Panc1 (cell line): ENCODE data around the gene CFAP299. TPM values are rescaled to one million over a fixed set of nuclear protein-coding genes. Genes with fewer than 3 reads are reported as not detected.

Source experiments
- ATAC-seq: fragments of 200-7000 bp; cut with Tn5 transposase; 2 replicates; pipeline ENCODE4 v1.9.1; 2020; ENCODE audit warnings: mild to moderate bottlenecking, moderate library complexity
- BruUV-seq: library from RNA; stranded (reverse); fragments of 400-500 nt; replicated peaks from 2 replicates; lab custom pipeline; 2021; lab: Mats Ljungman, UMichigan
- CTCF ChIA-PET: fragments of 300-600 bp; sonication (Branson Sonifier 250); formaldehyde crosslinking; loops from one replicate; lab custom pipeline; 2022; ENCODE audit warnings: antibody characterized with exemption; lab: Charles Lee
- POLR2A ChIA-PET: fragments of 300-600 bp; sonication (Branson Sonifier 250); formaldehyde crosslinking; loops from one replicate; lab custom pipeline; 2022; ENCODE audit warnings: antibody characterized with exemption; lab: Charles Lee
- DNase-seq: peaks from one replicate; pipeline ENCODE4 v3.0.0-alpha.2; 2010; ENCODE audit warnings: low read depth, low spot score
- H3K27ac ChIP-seq: 2 replicates; pipeline ENCODE4 v1.5.1; 2011; ENCODE audit warnings: mild to moderate bottlenecking, low read length, inconsistent platforms
- H3K27me3 ChIP-seq: fragments of 200-500 bp; sonication (Bioruptor generic); 2 replicates; pipeline ENCODE4 v1.6.0; 2014; ENCODE audit warnings: low read length, inconsistent platforms; ENCODE audit not compliant: control insufficient read depth, insufficient read depth
- H3K36me3 ChIP-seq: fragments of 200-500 bp; sonication (Bioruptor generic); 2 replicates; pipeline ENCODE4 v1.5.1; 2014; ENCODE audit warnings: inconsistent platforms, mild to moderate bottlenecking, low read length, moderate library complexity; ENCODE audit not compliant: control insufficient read depth, insufficient read depth
- H3K4me1 ChIP-seq: 2 replicates; pipeline ENCODE4 v1.5.1; 2011; ENCODE audit warnings: inconsistent platforms, mild to moderate bottlenecking, low read length, moderate library complexity; ENCODE audit not compliant: control insufficient read depth, insufficient read depth
- H3K4me3 ChIP-seq, 2 experiments: 2 replicates each; pipeline ENCODE4 v1.5.1; 2011 to 2012; ENCODE audit warnings: low read depth in 2 of 2, low read length in 2 of 2, mild to moderate bottlenecking in 2 of 2, inconsistent platforms in 1 of 2, moderate library complexity in 1 of 2
- H3K9me3 ChIP-seq: fragments of 200-500 bp; sonication (Bioruptor generic); 2 replicates; pipeline ENCODE4 v1.5.1; 2014; ENCODE audit warnings: low read depth, mild to moderate bottlenecking, inconsistent platforms, low read length, moderate library complexity; ENCODE audit not compliant: control insufficient read depth, insufficient read depth
- POLR2AphosphoS5 ChIP-seq: IDR thresholded peaks from 2 replicates; pipeline ENCODE4 v1.6.1; 2012; ENCODE audit warnings: mild to moderate bottlenecking, low read depth, low read length, moderate library complexity
- SIN3A ChIP-seq: IDR thresholded peaks from 2 replicates; pipeline ENCODE4 v1.6.1; 2012; ENCODE audit warnings: low read depth, mild to moderate bottlenecking, low read length, moderate library complexity, borderline replicate concordance; ENCODE audit not compliant: insufficient read depth
- TCF7L2 ChIP-seq: IDR thresholded peaks from 2 replicates; pipeline ENCODE4 v1.6.1; 2011; ENCODE audit warnings: mild to moderate bottlenecking, low read depth, low read length, inconsistent platforms
- in situ Hi-C: cut with HindIII; loops from 2 replicates; pipeline ENCODE4 v1.10.0; 2016; ENCODE audit warnings: low sequenced_read_pairs, low pct_unique_long_range_greater_than_20kb
- intact Hi-C: fragments of 100-400 bp; cut with micrococcal nuclease; formaldehyde crosslinking; loops from one replicate; pipeline ENCODE4 v1.10.0; 2022; ENCODE audit not compliant: unreplicated experiment
- total RNA-seq: library from RNA; stranded (reverse); gene quantifications from one replicate; pipeline ENCODE4 v1.2.1, GENCODE V29; 2021; ENCODE audit not compliant: unreplicated experiment
- TF ChIP-seq, protein P1 (sequence below), 2 experiments: IDR thresholded peaks; 2 replicates each; pipeline ENCODE4 v1.6.1; 2011 to 2012; ENCODE audit warnings: low read depth in 2 of 2, control low read depth in 1 of 2, low read length in 1 of 2, mild to moderate bottlenecking in 1 of 2, moderate library complexity in 1 of 2; ENCODE audit not compliant: insufficient read depth in 1 of 2
- TF ChIP-seq, protein P2 (sequence below): fragments of 450-650 bp; IDR thresholded peaks from 2 replicates; pipeline ENCODE4 v1.5.1; 2017; ENCODE audit warnings: mild to moderate bottlenecking

The CFAP299 gene
- total RNA-seq, 1 experiment from 2014 or later: not detected

DNA sequence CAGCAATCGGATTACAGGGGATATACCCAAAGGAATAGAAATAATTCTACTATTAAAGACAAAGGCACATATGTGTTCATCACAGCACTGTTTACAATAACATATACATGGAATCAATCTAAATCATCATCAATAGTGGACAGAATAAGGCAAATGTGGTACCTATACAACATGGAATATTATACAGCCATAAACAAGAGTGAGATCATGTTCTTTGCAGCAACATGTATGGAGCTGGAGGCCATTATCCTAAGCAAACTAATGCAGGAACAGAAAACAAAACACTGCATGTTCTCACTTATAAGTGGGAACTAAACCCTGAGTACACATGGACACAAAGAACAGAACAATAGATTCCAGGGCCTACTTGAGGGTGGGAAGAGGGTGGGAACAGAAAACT, 163.2 kb downstream of the CFAP299 start:
- H3K4me1 ChIP-seq: no peaks in the 10 kb centered on the region
- no peaks in the 10 kb centered on the region for H3K27me3 ChIP-seq
- in situ Hi-C loops: no loop called here

DNA sequence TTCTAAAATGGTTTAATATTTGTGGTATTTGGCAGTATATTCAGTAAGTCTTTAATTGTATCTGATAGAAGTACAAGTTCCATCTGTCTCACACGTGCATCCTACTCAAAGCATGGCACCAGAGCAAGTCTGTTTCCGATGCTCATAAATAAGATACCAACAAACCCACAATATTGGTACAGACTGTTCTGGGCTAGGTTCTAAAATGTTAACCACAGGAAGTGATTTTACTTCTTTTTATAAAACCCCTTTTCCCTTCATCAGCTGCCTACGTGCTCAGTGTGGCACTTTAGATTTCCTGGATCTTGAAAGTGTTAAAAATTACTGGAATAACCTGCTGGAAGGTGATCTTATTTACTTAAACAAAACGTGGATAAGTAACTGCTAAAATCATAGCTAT, 165.1 kb downstream of the CFAP299 start:
- no peaks in the 10 kb centered on the region for H3K27me3 ChIP-seq
- intact Hi-C loops (no loop called here), in situ Hi-C loops (no loop called here)
- ChIA-PET POLR2A (no interaction called here), CTCF (no interaction called here)
- TF ChIP-seq, protein P1, sequence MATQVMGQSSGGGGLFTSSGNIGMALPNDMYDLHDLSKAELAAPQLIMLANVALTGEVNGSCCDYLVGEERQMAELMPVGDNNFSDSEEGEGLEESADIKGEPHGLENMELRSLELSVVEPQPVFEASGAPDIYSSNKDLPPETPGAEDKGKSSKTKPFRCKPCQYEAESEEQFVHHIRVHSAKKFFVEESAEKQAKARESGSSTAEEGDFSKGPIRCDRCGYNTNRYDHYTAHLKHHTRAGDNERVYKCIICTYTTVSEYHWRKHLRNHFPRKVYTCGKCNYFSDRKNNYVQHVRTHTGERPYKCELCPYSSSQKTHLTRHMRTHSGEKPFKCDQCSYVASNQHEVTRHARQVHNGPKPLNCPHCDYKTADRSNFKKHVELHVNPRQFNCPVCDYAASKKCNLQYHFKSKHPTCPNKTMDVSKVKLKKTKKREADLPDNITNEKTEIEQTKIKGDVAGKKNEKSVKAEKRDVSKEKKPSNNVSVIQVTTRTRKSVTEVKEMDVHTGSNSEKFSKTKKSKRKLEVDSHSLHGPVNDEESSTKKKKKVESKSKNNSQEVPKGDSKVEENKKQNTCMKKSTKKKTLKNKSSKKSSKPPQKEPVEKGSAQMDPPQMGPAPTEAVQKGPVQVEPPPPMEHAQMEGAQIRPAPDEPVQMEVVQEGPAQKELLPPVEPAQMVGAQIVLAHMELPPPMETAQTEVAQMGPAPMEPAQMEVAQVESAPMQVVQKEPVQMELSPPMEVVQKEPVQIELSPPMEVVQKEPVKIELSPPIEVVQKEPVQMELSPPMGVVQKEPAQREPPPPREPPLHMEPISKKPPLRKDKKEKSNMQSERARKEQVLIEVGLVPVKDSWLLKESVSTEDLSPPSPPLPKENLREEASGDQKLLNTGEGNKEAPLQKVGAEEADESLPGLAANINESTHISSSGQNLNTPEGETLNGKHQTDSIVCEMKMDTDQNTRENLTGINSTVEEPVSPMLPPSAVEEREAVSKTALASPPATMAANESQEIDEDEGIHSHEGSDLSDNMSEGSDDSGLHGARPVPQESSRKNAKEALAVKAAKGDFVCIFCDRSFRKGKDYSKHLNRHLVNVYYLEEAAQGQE (IDR thresholded peaks at IDR 0.05; ENCODE audit: insufficient read depth in 1 of 2, low read depth in 2 of 2, low read length in 1 of 2): no peak
- TF ChIP-seq POLR2AphosphoS5 (no peak), TCF7L2 (no peak), SIN3A (no peak)
- TF ChIP-seq, protein P2, sequence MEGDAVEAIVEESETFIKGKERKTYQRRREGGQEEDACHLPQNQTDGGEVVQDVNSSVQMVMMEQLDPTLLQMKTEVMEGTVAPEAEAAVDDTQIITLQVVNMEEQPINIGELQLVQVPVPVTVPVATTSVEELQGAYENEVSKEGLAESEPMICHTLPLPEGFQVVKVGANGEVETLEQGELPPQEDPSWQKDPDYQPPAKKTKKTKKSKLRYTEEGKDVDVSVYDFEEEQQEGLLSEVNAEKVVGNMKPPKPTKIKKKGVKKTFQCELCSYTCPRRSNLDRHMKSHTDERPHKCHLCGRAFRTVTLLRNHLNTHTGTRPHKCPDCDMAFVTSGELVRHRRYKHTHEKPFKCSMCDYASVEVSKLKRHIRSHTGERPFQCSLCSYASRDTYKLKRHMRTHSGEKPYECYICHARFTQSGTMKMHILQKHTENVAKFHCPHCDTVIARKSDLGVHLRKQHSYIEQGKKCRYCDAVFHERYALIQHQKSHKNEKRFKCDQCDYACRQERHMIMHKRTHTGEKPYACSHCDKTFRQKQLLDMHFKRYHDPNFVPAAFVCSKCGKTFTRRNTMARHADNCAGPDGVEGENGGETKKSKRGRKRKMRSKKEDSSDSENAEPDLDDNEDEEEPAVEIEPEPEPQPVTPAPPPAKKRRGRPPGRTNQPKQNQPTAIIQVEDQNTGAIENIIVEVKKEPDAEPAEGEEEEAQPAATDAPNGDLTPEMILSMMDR: no peak
- H3K27ac ChIP-seq: no peak overlapping the region
- no peak for DNase-seq
- no peak for ATAC-seq
- BruUV-seq: no TSS peak
- H3K4me1 ChIP-seq: no peaks in the 10 kb centered on the region
- H3K4me3 ChIP-seq: no peak overlapping the region
- no peaks in the 10 kb centered on the region for H3K9me3 ChIP-seq
- no peaks in the 10 kb centered on the region for H3K36me3 ChIP-seq

More for the DNA sequence above, 163.2 kb downstream of the CFAP299 start:
- DNase-seq (no peak), ATAC-seq (no peak)
- intact Hi-C loops: no loop called here
- no peak for TF ChIP-seq POLR2AphosphoS5
- no peak for TF ChIP-seq TCF7L2
- TF ChIP-seq, protein P2: no peak
- TF ChIP-seq SIN3A: no peak
- TF ChIP-seq, protein P1 (IDR thresholded peaks at IDR 0.05; ENCODE audit: insufficient read depth in 1 of 2, low read depth in 2 of 2, low read length in 1 of 2): no peak
- Histone ChIP-seq H3K36me3 (no peaks in the 10 kb centered on the region), H3K4me3 (no peak overlapping the region), H3K9me3 (no peaks in the 10 kb centered on the region), H3K27ac (no peak overlapping the region)
- ChIA-PET CTCF (no interaction called here), POLR2A (no interaction called here)
- no TSS peak for BruUV-seq
